H9 (cell line): ENCODE results near the gene MXRA7. TPM values are rescaled to one million over a fixed set of nuclear protein-coding genes. Genes with fewer than 3 reads are reported as not detected.

Source experiments
- DNase-seq: peaks from one replicate; pipeline ENCODE4 v3.0.0-alpha.2; 2017
- H2AFZ ChIP-seq: one replicate; pipeline ENCODE4 v1.6.1; 2013; ENCODE audit warnings: mild to moderate bottlenecking, low read length, control low read depth, moderate library complexity
- H2AK5ac ChIP-seq: 2 replicates; pipeline ENCODE4 v1.6.1; 2013; ENCODE audit warnings: low read length, control low read depth, mixed read lengths; ENCODE audit not compliant: insufficient read length
- H2BK120ac ChIP-seq: one replicate; pipeline ENCODE4 v1.6.1; 2013; ENCODE audit warnings: low read depth, mild to moderate bottlenecking, low read length, control low read depth, inconsistent platforms; ENCODE audit not compliant: poor library complexity, severe bottlenecking
- H2BK12ac ChIP-seq: 2 replicates; pipeline ENCODE4 v1.6.1; 2013; ENCODE audit warnings: low read length, control low read depth, mixed read lengths, low read depth; ENCODE audit not compliant: insufficient read length
- H2BK15ac ChIP-seq: 2 replicates; pipeline ENCODE4 v1.6.1; 2013; ENCODE audit warnings: low read depth, low read length, control low read depth
- H2BK20ac ChIP-seq: one replicate; pipeline ENCODE4 v1.6.1; 2013; ENCODE audit warnings: low read depth, mild to moderate bottlenecking, low read length, control low read depth, inconsistent platforms; ENCODE audit not compliant: poor library complexity, severe bottlenecking
- H2BK5ac ChIP-seq: 2 replicates; pipeline ENCODE4 v1.6.1; 2013; ENCODE audit warnings: low read length, control low read depth, mixed read lengths; ENCODE audit not compliant: insufficient read length
- H3K14ac ChIP-seq: 2 replicates; pipeline ENCODE4 v1.6.1; 2013; ENCODE audit warnings: low read length, control low read depth; ENCODE audit not compliant: insufficient read depth
- H3K18ac ChIP-seq: 2 replicates; pipeline ENCODE4 v1.6.1; 2013; ENCODE audit warnings: low read depth, mild to moderate bottlenecking, mixed read lengths, low read length, control low read depth; ENCODE audit not compliant: insufficient read length
- H3K23ac ChIP-seq: 2 replicates; pipeline ENCODE4 v1.6.1; 2013; ENCODE audit warnings: low read length, control low read depth, mixed read lengths, low read depth; ENCODE audit not compliant: insufficient read length
- H3K23me2 ChIP-seq: 2 replicates; pipeline ENCODE4 v1.6.1; 2013; ENCODE audit warnings: low read depth, mild to moderate bottlenecking, mixed read lengths, low read length, control low read depth; ENCODE audit not compliant: insufficient read length, poor library complexity, severe bottlenecking
- H3K27ac ChIP-seq: 2 replicates; pipeline ENCODE4 v1.5.1; 2013; ENCODE audit warnings: low read length, control low read depth, mixed read lengths, low read depth; ENCODE audit not compliant: insufficient read length
- H3K27me3 ChIP-seq: 2 replicates; pipeline ENCODE4 v1.6.1; 2013; ENCODE audit warnings: low read length, control low read depth, inconsistent platforms; ENCODE audit not compliant: insufficient read depth
- H3K4ac ChIP-seq: 2 replicates; pipeline ENCODE4 v1.6.1; 2013; ENCODE audit warnings: low read depth, mild to moderate bottlenecking, control low read depth, inconsistent platforms, low read length, moderate library complexity
- H3K4me1 ChIP-seq: 2 replicates; pipeline ENCODE4 v1.6.1; 2013; ENCODE audit warnings: low read length, control low read depth, inconsistent platforms; ENCODE audit not compliant: insufficient read depth
- H3K4me2 ChIP-seq: 2 replicates; pipeline ENCODE4 v1.6.1; 2013; ENCODE audit warnings: low read length, control low read depth, mixed read lengths; ENCODE audit not compliant: insufficient read length, insufficient read depth
- H3K56ac ChIP-seq: 2 replicates; pipeline ENCODE4 v1.6.1; 2013; ENCODE audit warnings: low read depth, mild to moderate bottlenecking, mixed read lengths, low read length, control low read depth; ENCODE audit not compliant: insufficient read length
- H3K79me1 ChIP-seq: 2 replicates; pipeline ENCODE4 v1.6.1; 2013; ENCODE audit warnings: low read depth, mild to moderate bottlenecking, moderate library complexity, low read length, control low read depth, inconsistent platforms; ENCODE audit not compliant: insufficient read depth, poor library complexity, severe bottlenecking
- H3K79me2 ChIP-seq: 2 replicates; pipeline ENCODE4 v1.6.1; 2013; ENCODE audit warnings: low read length, control low read depth, inconsistent platforms; ENCODE audit not compliant: insufficient read depth
- H3K9ac ChIP-seq: 2 replicates; pipeline ENCODE4 v1.6.1; 2013; ENCODE audit warnings: low read length, control low read depth, mixed read lengths; ENCODE audit not compliant: insufficient read length; ENCODE audit errors: extremely low read depth
- H3K9me3 ChIP-seq: one replicate; pipeline ENCODE4 v1.6.1; 2013; ENCODE audit warnings: low read depth, low read length, inconsistent platforms; ENCODE audit not compliant: control insufficient read depth
- H3T11ph ChIP-seq: one replicate; pipeline ENCODE4 v1.6.1; 2013; ENCODE audit warnings: mild to moderate bottlenecking, low read length, control low read depth, inconsistent platforms
- H4K20me1 ChIP-seq: one replicate; pipeline ENCODE4 v1.6.1; 2013; ENCODE audit not compliant: control insufficient read depth, insufficient read length, insufficient read depth
- H4K5ac ChIP-seq: 2 replicates; pipeline ENCODE4 v1.6.1; 2013; ENCODE audit warnings: low read depth, mild to moderate bottlenecking, mixed read lengths, low read length, control low read depth; ENCODE audit not compliant: insufficient read length
- H4K8ac ChIP-seq: replicated peaks from 2 replicates; pipeline ENCODE4 v1.6.1; 2013; ENCODE audit warnings: low read length, control low read depth, mixed read lengths, low read depth; ENCODE audit not compliant: insufficient read length
- H4K91ac ChIP-seq: 2 replicates; pipeline ENCODE4 v1.6.1; 2013; ENCODE audit warnings: low read depth, mild to moderate bottlenecking, moderate library complexity, mixed read lengths, low read length, control low read depth; ENCODE audit not compliant: insufficient read length
- H3K27ac Mint-ChIP-seq, 3 experiments: 2 replicates in 2 of 3; 3 replicates in 1 of 3; pipeline ENCODE4 v1.8.0; 2020 to 2021; ENCODE audit warnings: mixed read lengths in 3 of 3, mild to moderate bottlenecking in 1 of 3, moderate library complexity in 1 of 3
- H3K27me3 Mint-ChIP-seq: 2 replicates; pipeline ENCODE4 v1.8.0; 2021; ENCODE audit warnings: low read depth, mild to moderate bottlenecking, moderate library complexity, mixed read lengths
- H3K36me3 Mint-ChIP-seq, 3 experiments: 2 replicates in 2 of 3; 3 replicates in 1 of 3; pipeline ENCODE4 v1.8.0; 2020 to 2021; ENCODE audit warnings: low read depth in 3 of 3, mixed read lengths in 3 of 3; ENCODE audit not compliant: insufficient read depth in 1 of 3
- H3K4me1 Mint-ChIP-seq, 2 experiments: 2 replicates each; pipeline ENCODE4 v1.8.0; 2020; ENCODE audit warnings: mixed read lengths in 2 of 2
- H3K4me3 Mint-ChIP-seq, 2 experiments: 2 replicates in 1 of 2; 3 replicates in 1 of 2; pipeline ENCODE4 v1.8.0; 2020 to 2021; ENCODE audit warnings: mild to moderate bottlenecking in 2 of 2, mixed read lengths in 2 of 2, moderate library complexity in 1 of 2
- H3K9me3 Mint-ChIP-seq, 2 experiments: 2 replicates in 1 of 2; 3 replicates in 1 of 2; pipeline ENCODE4 v1.8.0; 2020; ENCODE audit warnings: mild to moderate bottlenecking in 2 of 2, mixed read lengths in 2 of 2, moderate library complexity in 1 of 2
- WGBS: extraction: QIAGEN DNeasy Blood & Tissue Kit; methylation state at CpG from one replicate; pipeline ENCODE4 v1.1.7; 2013; ENCODE audit warnings: missing lambda C conversion rate, low lambda C conversion rate, mixed read lengths; ENCODE audit not compliant: insufficient read length; ENCODE audit errors: extremely low coverage; 5-methylcytosine and 5-hydroxymethylcytosine counted together
- total RNA-seq: library from RNA; stranded (reverse); gene quantifications from 2 replicates; pipeline ENCODE4 v1.2.1, GENCODE V29; 2021
- TF ChIP-seq, protein P1 (sequence below): fragments of 200-600 bp; sonication (generic); conservative IDR thresholded peaks from 3 replicates; pipeline ENCODE4 v1.8.0; 2021; ENCODE audit warnings: antibody characterized with exemption, mild to moderate bottlenecking

The MXRA7 gene
- total RNA-seq, 1 experiment from 2014 or later, result 28.2 TPM

GRCh38 chr17:76640550-76641380 lies 70.0 kb downstream of the MXRA7 start:
- Mint-ChIP-seq H3K27me3 (peaks cover 1% of the 10 kb centered on the region), H3K36me3 (no peaks in the 10 kb centered on the region), H3K27ac (no peak overlapping the region; a peak in 1 of 7 replicates), H3K4me1 (peaks cover 15 to 28% of the 10 kb centered on the region in 2 experiments), H3K4me3 (no peak overlapping the region), H3K9me3 (no peaks in the 10 kb centered on the region)
- no peaks in the 10 kb centered on the region for H3K79me1 ChIP-seq
- no peak overlapping the region for H4K91ac ChIP-seq
- H2BK12ac ChIP-seq, result no peak overlapping the region
- H2BK15ac ChIP-seq, result no peak overlapping the region
- no peak overlapping the region for H4K8ac ChIP-seq
- no peak overlapping the region for H2AK5ac ChIP-seq
- H2BK5ac ChIP-seq, result no peak overlapping the region
- no peaks in the 10 kb centered on the region for H3K27me3 ChIP-seq
- H3K23me2 ChIP-seq, result no peaks in the 10 kb centered on the region
- H3K18ac ChIP-seq, result no peak overlapping the region
- no peak overlapping the region for H3K23ac ChIP-seq
- no peak overlapping the region for H2BK120ac ChIP-seq
- no peaks in the 10 kb centered on the region for H3K79me2 ChIP-seq
- no CpG with 5 or more reads among the region's 6 CpGs for WGBS
- no peak overlapping the region for H3K14ac ChIP-seq
- H3K4me1 ChIP-seq, result peaks cover 2% of the 10 kb centered on the region; the same call in 1 of the 2 replicates
- H3K27ac ChIP-seq, result no peak overlapping the region
- no peak overlapping the region for H3K4ac ChIP-seq
- H3K56ac ChIP-seq, result no peak overlapping the region
- no peak overlapping the region for H2BK20ac ChIP-seq
- no peaks in the 10 kb centered on the region for H3K9me3 ChIP-seq
- H4K20me1 ChIP-seq, result no peaks in the 10 kb centered on the region
- no peak overlapping the region for H4K5ac ChIP-seq
- no peak overlapping the region for H3K9ac ChIP-seq
- no peak overlapping the region for H2AFZ ChIP-seq
- H3T11ph ChIP-seq, result no peak overlapping the region
- DNase-seq, result no peak
- H3K4me2 ChIP-seq, result no peak overlapping the region
- TF ChIP-seq, protein P1, sequence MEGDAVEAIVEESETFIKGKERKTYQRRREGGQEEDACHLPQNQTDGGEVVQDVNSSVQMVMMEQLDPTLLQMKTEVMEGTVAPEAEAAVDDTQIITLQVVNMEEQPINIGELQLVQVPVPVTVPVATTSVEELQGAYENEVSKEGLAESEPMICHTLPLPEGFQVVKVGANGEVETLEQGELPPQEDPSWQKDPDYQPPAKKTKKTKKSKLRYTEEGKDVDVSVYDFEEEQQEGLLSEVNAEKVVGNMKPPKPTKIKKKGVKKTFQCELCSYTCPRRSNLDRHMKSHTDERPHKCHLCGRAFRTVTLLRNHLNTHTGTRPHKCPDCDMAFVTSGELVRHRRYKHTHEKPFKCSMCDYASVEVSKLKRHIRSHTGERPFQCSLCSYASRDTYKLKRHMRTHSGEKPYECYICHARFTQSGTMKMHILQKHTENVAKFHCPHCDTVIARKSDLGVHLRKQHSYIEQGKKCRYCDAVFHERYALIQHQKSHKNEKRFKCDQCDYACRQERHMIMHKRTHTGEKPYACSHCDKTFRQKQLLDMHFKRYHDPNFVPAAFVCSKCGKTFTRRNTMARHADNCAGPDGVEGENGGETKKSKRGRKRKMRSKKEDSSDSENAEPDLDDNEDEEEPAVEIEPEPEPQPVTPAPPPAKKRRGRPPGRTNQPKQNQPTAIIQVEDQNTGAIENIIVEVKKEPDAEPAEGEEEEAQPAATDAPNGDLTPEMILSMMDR, result no peak
